Panc1 (cell line): ENCODE results near the gene DSCAML1. TPM values are rescaled to one million over a fixed set of nuclear protein-coding genes. Genes with fewer than 3 reads are reported as not detected.

Experiments used
- ATAC-seq: fragments of 200-7000 bp; cut with Tn5 transposase; 2 replicates; pipeline ENCODE4 v1.9.1; 2020; ENCODE audit warnings: mild to moderate bottlenecking, moderate library complexity
- BruUV-seq: library from RNA; stranded (reverse); fragments of 400-500 nt; replicated peaks from 2 replicates; lab custom pipeline; 2021; lab: Mats Ljungman, UMichigan
- CTCF ChIA-PET: fragments of 300-600 bp; sonication (Branson Sonifier 250); formaldehyde crosslinking; loops from one replicate; lab custom pipeline; 2022; ENCODE audit warnings: antibody characterized with exemption; lab: Charles Lee
- POLR2A ChIA-PET: fragments of 300-600 bp; sonication (Branson Sonifier 250); formaldehyde crosslinking; loops from one replicate; lab custom pipeline; 2022; ENCODE audit warnings: antibody characterized with exemption; lab: Charles Lee
- DNase-seq: peaks from one replicate; pipeline ENCODE4 v3.0.0-alpha.2; 2010; ENCODE audit warnings: low read depth, low spot score
- H3K27ac ChIP-seq: 2 replicates; pipeline ENCODE4 v1.5.1; 2011; ENCODE audit warnings: mild to moderate bottlenecking, low read length, inconsistent platforms
- H3K27me3 ChIP-seq: fragments of 200-500 bp; sonication (Bioruptor generic); 2 replicates; pipeline ENCODE4 v1.6.0; 2014; ENCODE audit warnings: low read length, inconsistent platforms; ENCODE audit not compliant: control insufficient read depth, insufficient read depth
- H3K36me3 ChIP-seq: fragments of 200-500 bp; sonication (Bioruptor generic); 2 replicates; pipeline ENCODE4 v1.5.1; 2014; ENCODE audit warnings: inconsistent platforms, mild to moderate bottlenecking, low read length, moderate library complexity; ENCODE audit not compliant: control insufficient read depth, insufficient read depth
- H3K4me1 ChIP-seq: 2 replicates; pipeline ENCODE4 v1.5.1; 2011; ENCODE audit warnings: inconsistent platforms, mild to moderate bottlenecking, low read length, moderate library complexity; ENCODE audit not compliant: control insufficient read depth, insufficient read depth
- H3K4me3 ChIP-seq, 2 experiments: 2 replicates each; pipeline ENCODE4 v1.5.1; 2011 to 2012; ENCODE audit warnings: low read depth in 2 of 2, low read length in 2 of 2, mild to moderate bottlenecking in 2 of 2, inconsistent platforms in 1 of 2, moderate library complexity in 1 of 2
- H3K9me3 ChIP-seq: fragments of 200-500 bp; sonication (Bioruptor generic); 2 replicates; pipeline ENCODE4 v1.5.1; 2014; ENCODE audit warnings: low read depth, mild to moderate bottlenecking, inconsistent platforms, low read length, moderate library complexity; ENCODE audit not compliant: control insufficient read depth, insufficient read depth
- POLR2AphosphoS5 ChIP-seq: IDR thresholded peaks from 2 replicates; pipeline ENCODE4 v1.6.1; 2012; ENCODE audit warnings: mild to moderate bottlenecking, low read depth, low read length, moderate library complexity
- SIN3A ChIP-seq: IDR thresholded peaks from 2 replicates; pipeline ENCODE4 v1.6.1; 2012; ENCODE audit warnings: low read depth, mild to moderate bottlenecking, low read length, moderate library complexity, borderline replicate concordance; ENCODE audit not compliant: insufficient read depth
- TCF7L2 ChIP-seq: IDR thresholded peaks from 2 replicates; pipeline ENCODE4 v1.6.1; 2011; ENCODE audit warnings: mild to moderate bottlenecking, low read depth, low read length, inconsistent platforms
- in situ Hi-C: cut with HindIII; loops from 2 replicates; pipeline ENCODE4 v1.10.0; 2016; ENCODE audit warnings: low sequenced_read_pairs, low pct_unique_long_range_greater_than_20kb
- intact Hi-C: fragments of 100-400 bp; cut with micrococcal nuclease; formaldehyde crosslinking; loops from one replicate; pipeline ENCODE4 v1.10.0; 2022; ENCODE audit not compliant: unreplicated experiment
- total RNA-seq: library from RNA; stranded (reverse); gene quantifications from one replicate; pipeline ENCODE4 v1.2.1, GENCODE V29; 2021; ENCODE audit not compliant: unreplicated experiment
- TF ChIP-seq, protein P1 (sequence below): fragments of 450-650 bp; IDR thresholded peaks from 2 replicates; pipeline ENCODE4 v1.5.1; 2017; ENCODE audit warnings: mild to moderate bottlenecking
- TF ChIP-seq, protein P2 (sequence below), 2 experiments: IDR thresholded peaks; 2 replicates each; pipeline ENCODE4 v1.6.1; 2011 to 2012; ENCODE audit warnings: low read depth in 2 of 2, control low read depth in 1 of 2, low read length in 1 of 2, mild to moderate bottlenecking in 1 of 2, moderate library complexity in 1 of 2; ENCODE audit not compliant: insufficient read depth in 1 of 2

DSCAML1 gene
- total RNA-seq, 1 experiment from 2014 or later, result 1.6 TPM

DNA sequence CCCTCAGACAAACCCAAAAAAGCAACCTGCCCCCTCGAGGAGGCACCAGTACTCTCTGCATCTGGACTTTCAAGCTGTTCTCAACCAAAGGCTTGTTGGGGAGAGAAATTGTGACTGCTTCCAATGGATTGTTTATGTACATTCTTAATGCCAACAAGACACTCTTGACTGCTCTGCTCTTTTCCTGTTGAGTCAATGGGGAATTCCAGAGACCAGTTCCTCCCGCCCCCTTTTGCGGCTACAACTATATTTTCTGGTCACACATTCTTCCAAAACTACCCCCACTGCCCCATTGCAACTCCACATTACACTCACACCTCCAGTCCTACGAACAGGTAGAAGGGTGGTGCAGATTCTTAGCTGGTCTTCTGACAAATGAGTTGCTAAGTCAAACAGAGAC, 187.0 kb downstream of the DSCAML1 start:
- in situ Hi-C loops, result no loop called here
- peak; percentile 79 for ATAC-seq
- Histone ChIP-seq H3K27ac (0 out of 2 replicates have a peak overlapping the region, but pooled peaks have one; percentile 5), H3K36me3 (no peaks in the 10 kb centered on the region), H3K27me3 (no peaks in the 10 kb centered on the region), H3K9me3 (no peaks in the 10 kb centered on the region), H3K4me1 (peaks cover 13% of the 10 kb centered on the region), H3K4me3 (no peak overlapping the region)
- no peak for DNase-seq
- BruUV-seq, result no TSS peak
- intact Hi-C loops, result no loop called here
- POLR2A ChIA-PET, result no interaction called here
- CTCF ChIA-PET, result no interaction called here
- TF ChIP-seq, protein P1, sequence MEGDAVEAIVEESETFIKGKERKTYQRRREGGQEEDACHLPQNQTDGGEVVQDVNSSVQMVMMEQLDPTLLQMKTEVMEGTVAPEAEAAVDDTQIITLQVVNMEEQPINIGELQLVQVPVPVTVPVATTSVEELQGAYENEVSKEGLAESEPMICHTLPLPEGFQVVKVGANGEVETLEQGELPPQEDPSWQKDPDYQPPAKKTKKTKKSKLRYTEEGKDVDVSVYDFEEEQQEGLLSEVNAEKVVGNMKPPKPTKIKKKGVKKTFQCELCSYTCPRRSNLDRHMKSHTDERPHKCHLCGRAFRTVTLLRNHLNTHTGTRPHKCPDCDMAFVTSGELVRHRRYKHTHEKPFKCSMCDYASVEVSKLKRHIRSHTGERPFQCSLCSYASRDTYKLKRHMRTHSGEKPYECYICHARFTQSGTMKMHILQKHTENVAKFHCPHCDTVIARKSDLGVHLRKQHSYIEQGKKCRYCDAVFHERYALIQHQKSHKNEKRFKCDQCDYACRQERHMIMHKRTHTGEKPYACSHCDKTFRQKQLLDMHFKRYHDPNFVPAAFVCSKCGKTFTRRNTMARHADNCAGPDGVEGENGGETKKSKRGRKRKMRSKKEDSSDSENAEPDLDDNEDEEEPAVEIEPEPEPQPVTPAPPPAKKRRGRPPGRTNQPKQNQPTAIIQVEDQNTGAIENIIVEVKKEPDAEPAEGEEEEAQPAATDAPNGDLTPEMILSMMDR, result no peak
- TF ChIP-seq SIN3A (no peak), TCF7L2 (no peak)

DNA sequence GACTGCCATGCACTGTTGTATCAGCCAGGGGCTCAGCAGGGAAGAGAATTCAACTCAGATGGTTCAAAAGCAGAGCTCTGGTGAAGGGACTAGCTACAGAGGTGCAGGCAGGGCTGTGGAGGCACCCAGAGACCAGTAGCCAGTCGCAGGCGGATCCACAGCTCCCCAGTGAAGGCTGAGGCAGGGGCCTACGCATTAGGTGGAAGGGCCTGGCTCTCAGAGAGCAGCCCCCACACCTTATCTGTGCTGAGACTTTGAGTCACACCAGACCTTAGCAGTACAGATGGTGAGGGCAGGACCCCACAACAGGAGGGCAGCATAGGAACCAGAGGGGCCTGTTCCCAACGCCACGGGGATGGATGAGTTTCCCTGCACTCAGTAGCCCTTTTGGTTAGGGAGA, 189.6 kb downstream of the DSCAML1 start:
- CTCF ChIA-PET, result interaction anchor here (0.6 kb wide), 1 partner anchor 210 kb away, joined by 4 read pairs; no protein-coding TSS in a partner anchor
- Histone ChIP-seq H3K27ac (no peak overlapping the region), H3K4me1 (peaks cover 13% of the 10 kb centered on the region), H3K4me3 (no peak overlapping the region), H3K9me3 (no peaks in the 10 kb centered on the region), H3K27me3 (no peaks in the 10 kb centered on the region), H3K36me3 (no peaks in the 10 kb centered on the region)
- DNase-seq, result no peak
- in situ Hi-C loops, result no loop called here
- no peak for ATAC-seq
- POLR2A ChIA-PET, result no interaction called here
- BruUV-seq, result no TSS peak
- intact Hi-C loops, result no loop called here
- TF ChIP-seq, protein P2, sequence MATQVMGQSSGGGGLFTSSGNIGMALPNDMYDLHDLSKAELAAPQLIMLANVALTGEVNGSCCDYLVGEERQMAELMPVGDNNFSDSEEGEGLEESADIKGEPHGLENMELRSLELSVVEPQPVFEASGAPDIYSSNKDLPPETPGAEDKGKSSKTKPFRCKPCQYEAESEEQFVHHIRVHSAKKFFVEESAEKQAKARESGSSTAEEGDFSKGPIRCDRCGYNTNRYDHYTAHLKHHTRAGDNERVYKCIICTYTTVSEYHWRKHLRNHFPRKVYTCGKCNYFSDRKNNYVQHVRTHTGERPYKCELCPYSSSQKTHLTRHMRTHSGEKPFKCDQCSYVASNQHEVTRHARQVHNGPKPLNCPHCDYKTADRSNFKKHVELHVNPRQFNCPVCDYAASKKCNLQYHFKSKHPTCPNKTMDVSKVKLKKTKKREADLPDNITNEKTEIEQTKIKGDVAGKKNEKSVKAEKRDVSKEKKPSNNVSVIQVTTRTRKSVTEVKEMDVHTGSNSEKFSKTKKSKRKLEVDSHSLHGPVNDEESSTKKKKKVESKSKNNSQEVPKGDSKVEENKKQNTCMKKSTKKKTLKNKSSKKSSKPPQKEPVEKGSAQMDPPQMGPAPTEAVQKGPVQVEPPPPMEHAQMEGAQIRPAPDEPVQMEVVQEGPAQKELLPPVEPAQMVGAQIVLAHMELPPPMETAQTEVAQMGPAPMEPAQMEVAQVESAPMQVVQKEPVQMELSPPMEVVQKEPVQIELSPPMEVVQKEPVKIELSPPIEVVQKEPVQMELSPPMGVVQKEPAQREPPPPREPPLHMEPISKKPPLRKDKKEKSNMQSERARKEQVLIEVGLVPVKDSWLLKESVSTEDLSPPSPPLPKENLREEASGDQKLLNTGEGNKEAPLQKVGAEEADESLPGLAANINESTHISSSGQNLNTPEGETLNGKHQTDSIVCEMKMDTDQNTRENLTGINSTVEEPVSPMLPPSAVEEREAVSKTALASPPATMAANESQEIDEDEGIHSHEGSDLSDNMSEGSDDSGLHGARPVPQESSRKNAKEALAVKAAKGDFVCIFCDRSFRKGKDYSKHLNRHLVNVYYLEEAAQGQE (IDR thresholded peaks at IDR 0.05; ENCODE audit: insufficient read depth in 1 of 2, low read depth in 2 of 2, low read length in 1 of 2), result no peak
- TF ChIP-seq SIN3A (no peak), TCF7L2 (no peak), POLR2AphosphoS5 (no peak)
- TF ChIP-seq, protein P1, result no peak
